ENCODE data around the gene KRT4. TPM values are rescaled to one million over a fixed set of nuclear protein-coding genes. Genes with fewer than 3 reads are reported as not detected.

The KRT4 gene
- total RNA-seq, 1 experiment from 2014 or later: not detected

DNA sequence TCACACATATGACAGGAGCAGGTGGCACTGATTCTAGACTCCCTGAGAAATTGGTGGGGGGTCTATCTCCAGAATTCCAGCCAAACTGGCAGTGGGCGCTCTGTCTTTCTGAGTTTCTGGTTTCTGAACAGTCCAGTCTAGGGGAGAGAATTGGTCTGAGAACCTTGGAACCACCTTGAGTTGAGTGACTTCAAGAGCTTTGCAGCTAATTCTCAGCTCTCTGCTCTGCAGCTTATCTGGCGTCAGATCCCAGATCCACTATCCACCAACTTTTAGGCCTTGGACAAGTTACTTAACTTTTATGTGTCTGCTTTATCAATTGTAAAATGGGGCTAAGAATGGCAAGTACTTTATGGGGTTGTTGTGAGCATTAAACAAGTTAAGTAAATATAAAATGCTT, 35.1 kb downstream of the KRT4 start:
- no peaks in the 10 kb centered on the region for H3K79me2 ChIP-seq (ENCODE audit: insufficient read depth, low read length)
- H3K9ac ChIP-seq (ENCODE audit: extremely low read depth, insufficient read length, low read length): no peak overlapping the region
- no peaks in the 10 kb centered on the region for H3K27me3 ChIP-seq (ENCODE audit: insufficient read depth, low read length)
- H3K56ac ChIP-seq (ENCODE audit: insufficient read length, low read depth, low read length): no peak overlapping the region
- no CpG with 5 or more reads among the region's 2 CpGs for WGBS (ENCODE audit: extremely low coverage, insufficient read length, low lambda C conversion rate)
- no peak overlapping the region for H3K18ac ChIP-seq (ENCODE audit: insufficient read length, low read depth, low read length)
- H2AK5ac ChIP-seq (ENCODE audit: insufficient read length, low read length): no peak overlapping the region
- no peaks in the 10 kb centered on the region for H3K23me2 ChIP-seq (ENCODE audit: insufficient read length, low read depth, low read length, poor library complexity, severe bottlenecking)
- H3K79me1 ChIP-seq (ENCODE audit: insufficient read depth, low read depth, low read length, poor library complexity, severe bottlenecking): no peaks in the 10 kb centered on the region
- H2BK12ac ChIP-seq (ENCODE audit: insufficient read length, low read depth, low read length): no peak overlapping the region
- Mint-ChIP-seq H3K9me3 (no peaks in the 10 kb centered on the region), H3K4me3 (no peak overlapping the region), H3K27me3 (ENCODE audit: low read depth) (peaks cover 24% of the 10 kb centered on the region), H3K4me1 (no peaks in the 10 kb centered on the region), H3K27ac (no peak overlapping the region), H3K36me3 (ENCODE audit: insufficient read depth in 1 of 3, low read depth in 3 of 3) (no peaks in the 10 kb centered on the region)
- no peak overlapping the region for H2AFZ ChIP-seq (ENCODE audit: low read length)
- H3K14ac ChIP-seq (ENCODE audit: insufficient read depth, low read length): no peak overlapping the region
- no peak overlapping the region for H3T11ph ChIP-seq (ENCODE audit: low read length)
- no peak for DNase-seq
- H3K27ac ChIP-seq (ENCODE audit: insufficient read length, low read depth, low read length): no peak overlapping the region
- no peaks in the 10 kb centered on the region for H3K9me3 ChIP-seq (ENCODE audit: control insufficient read depth, low read depth, low read length)
- H3K23ac ChIP-seq (ENCODE audit: insufficient read length, low read depth, low read length): no peak overlapping the region
- no peak overlapping the region for H4K8ac ChIP-seq (replicated peaks; ENCODE audit: insufficient read length, low read depth, low read length)
- H4K20me1 ChIP-seq (ENCODE audit: control insufficient read depth, insufficient read depth, insufficient read length): no peaks in the 10 kb centered on the region
- no peak overlapping the region for H4K91ac ChIP-seq (ENCODE audit: insufficient read length, low read depth, low read length)
- no peak overlapping the region for H3K4ac ChIP-seq (ENCODE audit: low read depth, low read length)
- no peak overlapping the region for H4K5ac ChIP-seq (ENCODE audit: insufficient read length, low read depth, low read length)
- H2BK5ac ChIP-seq (ENCODE audit: insufficient read length, low read length): no peak overlapping the region
- no peak overlapping the region for H2BK15ac ChIP-seq (ENCODE audit: low read depth, low read length)
- H3K4me1 ChIP-seq (ENCODE audit: insufficient read depth, low read length): no peaks in the 10 kb centered on the region
- no peak overlapping the region for H2BK120ac ChIP-seq (ENCODE audit: low read depth, low read length, poor library complexity, severe bottlenecking)
- H3K4me2 ChIP-seq (ENCODE audit: insufficient read depth, insufficient read length, low read length): no peak overlapping the region
- no peak overlapping the region for H2BK20ac ChIP-seq (ENCODE audit: low read depth, low read length, poor library complexity, severe bottlenecking)
- TF ChIP-seq, protein P1, sequence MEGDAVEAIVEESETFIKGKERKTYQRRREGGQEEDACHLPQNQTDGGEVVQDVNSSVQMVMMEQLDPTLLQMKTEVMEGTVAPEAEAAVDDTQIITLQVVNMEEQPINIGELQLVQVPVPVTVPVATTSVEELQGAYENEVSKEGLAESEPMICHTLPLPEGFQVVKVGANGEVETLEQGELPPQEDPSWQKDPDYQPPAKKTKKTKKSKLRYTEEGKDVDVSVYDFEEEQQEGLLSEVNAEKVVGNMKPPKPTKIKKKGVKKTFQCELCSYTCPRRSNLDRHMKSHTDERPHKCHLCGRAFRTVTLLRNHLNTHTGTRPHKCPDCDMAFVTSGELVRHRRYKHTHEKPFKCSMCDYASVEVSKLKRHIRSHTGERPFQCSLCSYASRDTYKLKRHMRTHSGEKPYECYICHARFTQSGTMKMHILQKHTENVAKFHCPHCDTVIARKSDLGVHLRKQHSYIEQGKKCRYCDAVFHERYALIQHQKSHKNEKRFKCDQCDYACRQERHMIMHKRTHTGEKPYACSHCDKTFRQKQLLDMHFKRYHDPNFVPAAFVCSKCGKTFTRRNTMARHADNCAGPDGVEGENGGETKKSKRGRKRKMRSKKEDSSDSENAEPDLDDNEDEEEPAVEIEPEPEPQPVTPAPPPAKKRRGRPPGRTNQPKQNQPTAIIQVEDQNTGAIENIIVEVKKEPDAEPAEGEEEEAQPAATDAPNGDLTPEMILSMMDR (conservative IDR thresholded peaks at IDR 0.05): no peak

Measured in H9 (cell line).